ENCODE results near the gene ZGRF1.
"Not testable (repeated sequence)": the region's sequence is repeated elsewhere in the genome, so short reads cannot be mapped to it uniquely, and the experiment has no call there.

ZGRF1 gene

GRCh38 chr4:112636688-112637551 lies at the start of gene ZGRF1, which contains the start of gene LARP7:
TSS of gene ZGRF1 (minus strand) at chr4:112636909. CDS start at chr4:112633176, 3,733 bp downstream.
TSS of gene LARP7 (plus strand) at chr4:112637143. CDS start at chr4:112644670, 7,527 bp downstream.
- peak; percentile 95 for DNase-seq (ENCODE audit: low read depth)

- DNase-seq (ENCODE audit: low read depth): no peak
These were observed 44.3 kb upstream of the ZGRF1 start for GRCh38 chr4:112680996-112681395.

GRCh38 chr4:112677519-112678091 lies 40.9 kb upstream of the ZGRF1 start:
- no peak for DNase-seq (ENCODE audit: low read depth)

- no peak for DNase-seq (ENCODE audit: low read depth)
These were observed 37.7 kb upstream of the ZGRF1 start for GRCh38 chr4:112674376-112674775.

- DNase-seq (ENCODE audit: low read depth): no peak
These were observed 37.0 kb upstream of the ZGRF1 start for GRCh38 chr4:112673686-112674085.

GRCh38 chr4:112673076-112673475 lies 36.4 kb upstream of the ZGRF1 start:
- no peak for DNase-seq (ENCODE audit: low read depth)

- no peak for DNase-seq (ENCODE audit: low read depth)
These were observed 31.4 kb upstream of the ZGRF1 start for GRCh38 chr4:112668131-112668530.

- no peak for DNase-seq (ENCODE audit: low read depth)
These were observed 27.9 kb upstream of the ZGRF1 start for GRCh38 chr4:112664611-112665010.

GRCh38 chr4:112656115-112656514 lies 19.4 kb upstream of the ZGRF1 start:
- not testable (repeated sequence) for DNase-seq (ENCODE audit: low read depth)

- no peak for DNase-seq (ENCODE audit: low read depth)
These were observed 18.6 kb upstream of the ZGRF1 start for GRCh38 chr4:112655270-112655669.

GRCh38 chr4:112652216-112652615 lies 15.5 kb upstream of the ZGRF1 start:
- no peak for DNase-seq (ENCODE audit: low read depth)

- DNase-seq (ENCODE audit: low read depth): no peak
These were observed 14.9 kb upstream of the ZGRF1 start for GRCh38 chr4:112651641-112652040.

GRCh38 chr4:112650332-112650731 lies 13.6 kb upstream of the ZGRF1 start:
- DNase-seq (ENCODE audit: low read depth): no peak

- DNase-seq (ENCODE audit: low read depth): no peak
These were observed 12.3 kb upstream of the ZGRF1 start for GRCh38 chr4:112649055-112649408.

GRCh38 chr4:112648263-112649054 lies 11.8 kb upstream of the ZGRF1 start:
- no peak for DNase-seq (ENCODE audit: low read depth)

- DNase-seq (ENCODE audit: low read depth): no peak
These were observed 11.1 kb upstream of the ZGRF1 start for GRCh38 chr4:112647785-112648184.

GRCh38 chr4:112646632-112647537 lies 10.2 kb upstream of the ZGRF1 start:
- DNase-seq (ENCODE audit: low read depth): no peak

- no peak for DNase-seq (ENCODE audit: low read depth)
These were observed 9.0 kb upstream of the ZGRF1 start for GRCh38 chr4:112645541-112646329.

GRCh38 chr4:112644595-112645535 lies 8.2 kb upstream of the ZGRF1 start:
- not testable (repeated sequence) for DNase-seq (ENCODE audit: low read depth)

GRCh38 chr4:112642526-112642925 lies 5.8 kb upstream of the ZGRF1 start:
- DNase-seq (ENCODE audit: low read depth): no peak
